SH-SY5Y (cell line): ENCODE data around the gene SNCB.

Experiments used
- GATA2 ChIP-seq: IDR thresholded peaks from 2 replicates; pipeline ENCODE4 v1.6.1; 2011; ENCODE audit warnings: mild to moderate bottlenecking, low read depth, low read length
- GATA3 ChIP-seq: IDR thresholded peaks from 2 replicates; pipeline ENCODE4 v1.6.1; 2011; ENCODE audit warnings: low read depth, mild to moderate bottlenecking, low read length, moderate library complexity

SNCB gene

DNA sequence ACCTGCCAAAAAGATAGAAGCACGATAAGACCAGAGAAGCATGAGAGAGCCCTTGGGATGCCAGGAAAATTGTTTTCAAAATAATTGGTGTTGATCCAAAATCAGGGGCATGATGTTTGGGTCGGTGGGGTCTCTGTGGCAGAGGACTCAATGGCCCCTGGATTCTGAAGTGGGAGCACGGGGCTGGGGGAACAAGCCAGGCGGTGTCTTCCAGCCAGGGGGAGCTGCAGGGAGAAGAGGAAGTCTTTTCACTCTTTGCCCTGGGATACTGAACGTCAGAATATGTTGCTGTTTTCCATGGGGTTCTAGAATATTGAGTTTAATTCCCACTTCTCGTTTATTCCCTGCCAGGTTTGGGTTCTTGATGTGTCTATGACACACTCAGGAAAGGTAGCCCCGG, 37.3 kb upstream of the SNCB start:
- TF ChIP-seq GATA3 (no peak), GATA2 (no peak)

DNA sequence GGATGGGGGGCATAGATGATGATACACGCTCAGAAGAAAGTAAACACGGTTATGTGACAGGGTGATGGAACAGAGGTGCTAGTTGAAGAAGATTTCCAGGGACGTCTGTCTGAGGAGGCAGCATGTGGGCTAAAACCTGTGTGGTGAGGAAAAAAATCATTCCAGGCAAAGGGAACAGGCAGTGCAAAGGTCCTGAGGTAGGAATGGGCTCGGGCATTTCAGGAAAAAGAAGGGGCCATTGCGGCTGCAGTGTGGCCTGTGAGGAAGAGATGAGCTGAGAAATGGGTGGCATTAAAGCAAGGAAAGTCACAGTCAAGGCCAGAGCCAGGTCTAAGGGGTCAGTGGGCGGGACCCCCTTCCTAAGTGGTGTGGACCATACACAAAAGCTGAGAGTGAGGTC, 35.2 kb upstream of the SNCB start:
- no peak for TF ChIP-seq GATA3
- no peak for TF ChIP-seq GATA2

DNA sequence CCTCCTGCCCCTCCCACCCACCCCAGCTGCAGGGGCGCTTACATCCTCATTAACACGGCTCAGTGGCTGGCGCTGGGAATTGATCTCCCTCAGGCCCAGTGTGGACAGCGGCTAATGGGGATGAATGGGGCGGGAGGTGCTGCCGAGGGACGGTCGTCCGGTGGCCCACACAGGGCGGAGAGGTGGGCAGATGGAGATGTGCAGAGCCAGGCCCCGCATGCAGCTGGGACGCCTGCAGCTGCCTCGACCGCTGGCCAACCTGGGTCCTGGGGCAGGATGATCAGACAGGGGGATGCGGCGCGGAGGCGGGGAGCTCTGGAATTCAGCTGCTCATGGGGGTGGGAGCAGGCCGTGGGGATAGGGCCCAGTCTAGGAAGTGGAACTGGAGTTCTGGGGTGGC, 34.6 kb upstream of the SNCB start:
- TF ChIP-seq GATA2 = no peak
- no peak for TF ChIP-seq GATA3

DNA sequence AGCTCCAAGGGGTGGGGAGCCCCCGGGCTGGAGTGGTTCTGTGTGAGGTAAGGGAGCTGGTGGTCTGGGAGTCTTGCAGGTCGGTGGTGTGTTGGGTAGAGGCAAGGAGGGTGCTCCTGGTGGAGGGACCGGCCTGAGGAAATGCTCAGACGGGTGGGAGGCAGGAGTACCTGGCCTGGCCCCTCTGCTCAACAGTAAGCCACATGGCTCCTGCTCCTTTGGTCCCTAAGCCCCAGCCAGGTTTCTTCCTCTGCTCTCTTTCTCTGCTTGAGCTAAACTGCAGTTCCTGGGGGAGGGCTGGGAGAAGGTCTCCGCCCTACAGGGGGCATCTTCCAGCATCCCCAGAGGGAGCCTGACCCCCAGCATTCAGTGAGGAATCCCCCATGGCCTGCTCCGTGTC, 34.1 kb upstream of the SNCB start:
- no peak for TF ChIP-seq GATA3
- no peak for TF ChIP-seq GATA2

DNA sequence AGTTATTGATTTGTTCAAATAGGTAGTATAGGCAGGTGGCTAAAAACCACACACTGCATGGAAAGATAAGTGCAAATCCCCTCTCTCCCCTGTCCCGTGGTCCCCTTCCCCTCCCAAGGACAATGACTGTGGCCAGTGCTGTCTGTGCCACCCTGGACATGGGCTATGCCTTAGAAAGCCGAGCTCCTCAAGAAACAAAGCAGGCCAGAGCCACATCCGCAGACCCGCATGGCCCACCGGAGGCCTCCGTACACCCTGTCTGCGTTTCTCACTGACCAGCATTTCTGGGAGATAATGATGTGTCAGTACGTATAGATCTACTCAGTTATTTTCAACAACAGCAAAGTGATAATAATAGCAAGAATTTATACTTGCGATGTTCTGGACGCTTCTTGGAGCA, 33.2 kb upstream of the SNCB start:
- TF ChIP-seq GATA3 (no peak), GATA2 (no peak)

DNA sequence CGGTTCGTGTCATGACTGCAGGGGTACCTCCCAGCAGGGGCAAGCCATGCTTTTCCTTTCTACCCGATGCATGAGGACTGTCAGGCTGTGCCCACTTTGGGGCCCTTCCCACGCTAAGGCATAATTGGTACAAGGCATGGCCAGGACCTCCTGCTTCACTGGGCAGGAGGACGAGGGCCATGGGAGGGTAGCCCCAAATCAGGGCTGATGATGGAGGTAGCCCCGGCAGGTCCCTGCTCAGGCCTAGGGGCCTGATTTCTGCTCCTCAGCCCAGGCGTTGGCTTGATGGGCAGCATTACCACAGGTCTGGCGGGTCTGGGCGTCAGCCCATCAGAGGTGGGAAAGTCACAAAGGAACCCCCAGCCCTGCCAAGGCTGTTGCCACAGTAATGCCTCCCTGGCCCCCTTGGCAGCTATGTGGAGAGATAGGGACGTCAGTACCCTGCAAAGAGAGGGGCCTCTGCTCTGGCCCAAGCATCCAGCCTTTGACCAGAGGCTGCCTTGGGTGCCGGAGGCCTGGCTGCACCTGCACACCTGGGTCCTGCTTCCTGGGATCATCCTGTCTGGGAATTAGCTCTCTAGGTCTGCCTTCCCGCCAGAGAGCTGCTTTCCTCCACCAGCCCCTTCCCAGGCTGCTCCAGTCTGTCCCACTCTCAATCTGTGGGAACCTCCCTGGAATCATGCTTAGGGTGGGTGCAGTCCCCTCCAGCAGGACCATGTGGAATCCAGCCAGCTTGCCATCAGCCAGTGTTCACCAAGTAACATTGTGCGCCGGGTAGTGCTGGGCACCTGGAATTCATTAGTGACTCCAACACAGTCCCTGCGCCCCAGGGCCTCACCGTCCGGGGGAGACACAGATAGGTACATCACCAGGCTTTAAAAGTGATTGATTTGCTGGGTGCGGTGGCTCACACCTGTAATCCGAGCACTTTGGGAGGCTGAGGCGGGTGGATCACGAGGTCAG, 32.3 kb upstream of the SNCB start:
- TF ChIP-seq GATA2 (no peak), GATA3 (no peak)

DNA sequence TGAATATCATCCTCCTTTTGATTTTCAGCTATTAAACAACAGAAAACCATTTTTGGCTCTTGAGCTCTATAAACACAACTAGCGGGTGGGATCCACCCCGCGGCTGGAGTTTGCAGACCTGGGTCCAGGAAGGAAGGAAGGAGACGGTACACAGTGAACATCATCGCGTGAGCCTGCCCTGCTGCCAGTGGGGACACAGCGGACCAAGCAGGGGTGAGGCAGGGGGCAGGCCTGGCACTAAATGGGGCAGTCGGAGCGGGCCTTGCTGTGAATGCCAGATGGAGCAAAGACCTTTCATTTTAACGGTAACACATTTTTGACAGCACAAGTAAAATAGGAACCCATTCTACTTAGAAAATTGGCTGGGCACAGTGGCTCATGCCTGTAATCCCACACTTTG, 31.3 kb upstream of the SNCB start:
- no peak for TF ChIP-seq GATA2
- TF ChIP-seq GATA3 = no peak

DNA sequence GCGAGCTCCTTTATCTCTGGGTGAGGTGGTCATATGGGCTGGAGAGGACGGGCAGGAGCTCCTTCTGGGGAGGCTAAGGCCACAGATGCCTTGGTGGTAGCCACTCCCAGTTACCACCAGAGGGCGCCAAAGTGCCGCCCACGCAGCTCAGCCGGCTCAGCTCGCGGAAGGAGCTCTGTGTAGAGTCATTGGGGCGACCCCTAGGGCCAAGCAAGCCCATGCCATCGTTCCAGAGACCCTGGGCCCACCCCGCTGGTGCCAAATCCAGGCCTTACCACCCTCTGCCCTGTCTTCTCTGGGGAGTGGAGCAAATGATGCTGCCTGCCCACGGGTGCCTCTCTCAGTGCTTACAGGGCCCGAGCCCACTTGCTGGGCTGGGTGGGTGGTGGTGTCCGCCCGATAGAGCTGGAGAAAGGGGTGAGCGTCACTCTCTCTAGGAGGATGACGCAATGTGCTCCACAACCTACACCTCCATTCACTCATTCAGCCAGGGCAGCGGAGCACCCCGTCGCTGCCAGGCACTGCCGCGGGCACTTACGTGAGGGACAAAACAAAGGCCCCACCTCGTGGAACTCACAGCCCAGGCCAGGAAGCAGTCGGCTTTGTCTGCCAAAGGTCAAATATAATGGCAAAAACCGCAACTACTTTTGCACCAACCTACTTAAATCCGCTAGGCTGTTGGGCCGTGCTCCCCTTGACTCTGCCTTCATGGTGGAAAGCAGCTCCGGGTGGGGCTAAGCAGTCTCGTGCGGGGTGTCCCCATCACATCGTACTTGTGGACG, 30.7 kb upstream of the SNCB start:
- TF ChIP-seq GATA2 = no peak
- TF ChIP-seq GATA3 = no peak

DNA sequence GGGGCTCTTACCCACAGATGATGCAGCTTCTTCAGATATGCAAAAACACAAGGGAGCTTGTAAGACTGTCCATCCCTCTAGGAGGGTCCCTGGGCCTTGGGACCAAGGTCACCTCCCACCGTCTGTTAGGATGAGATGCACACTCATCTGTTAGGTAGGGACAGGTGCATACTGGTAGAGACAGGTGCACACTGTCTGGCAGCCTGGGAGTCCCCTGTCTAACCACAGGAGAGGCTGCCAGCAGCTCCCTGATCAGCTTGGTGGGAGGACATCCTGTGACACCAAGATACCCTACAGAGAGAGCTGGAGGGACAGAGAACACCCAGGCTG, 30.2 kb upstream of the SNCB start:
- no peak for TF ChIP-seq GATA3
- TF ChIP-seq GATA2 = no peak

DNA sequence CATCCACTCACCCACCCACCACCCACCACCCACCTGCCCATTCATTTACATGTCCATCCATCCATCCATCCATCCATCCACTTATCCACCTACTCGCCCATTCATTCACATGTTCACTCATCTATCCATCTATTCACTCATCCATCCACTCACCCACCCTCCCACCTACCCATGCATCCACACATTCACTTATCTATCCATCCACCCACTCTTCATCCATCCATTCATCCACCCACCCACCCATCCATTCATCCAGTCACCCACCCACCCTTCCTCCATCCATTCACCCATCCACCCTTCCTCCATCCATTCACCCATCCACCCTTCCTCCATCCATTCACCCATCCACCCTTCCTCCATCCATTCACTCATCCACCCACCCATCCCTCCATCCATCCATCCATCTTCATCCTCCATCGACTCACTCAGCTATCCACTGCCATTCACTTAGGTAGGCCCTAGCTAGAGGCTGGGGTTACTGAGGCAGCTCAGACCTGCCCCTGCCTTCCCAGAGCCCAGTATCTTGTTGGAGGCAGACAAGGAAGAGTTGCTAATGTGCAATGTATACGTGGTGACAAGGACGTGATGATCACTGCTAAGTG, 29.6 kb upstream of the SNCB start:
- no peak for TF ChIP-seq GATA3
- TF ChIP-seq GATA2 = no peak

DNA sequence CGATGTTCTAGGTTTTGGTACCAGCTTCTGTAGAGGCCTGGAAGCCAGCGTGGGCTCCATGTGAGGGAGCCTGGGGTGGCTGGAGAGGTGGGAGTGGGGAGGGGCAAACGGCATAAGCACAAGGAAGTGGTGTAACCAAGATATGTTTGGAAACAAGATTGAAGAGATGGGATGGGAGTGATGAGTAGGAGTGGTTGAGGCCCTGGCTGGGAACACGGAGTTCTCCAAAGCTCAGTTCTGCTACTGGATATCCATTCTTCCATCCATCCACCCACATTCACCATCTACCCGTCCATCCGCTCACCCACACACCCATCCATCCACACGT, 29.1 kb upstream of the SNCB start:
- TF ChIP-seq GATA2 (no peak), GATA3 (no peak)

DNA sequence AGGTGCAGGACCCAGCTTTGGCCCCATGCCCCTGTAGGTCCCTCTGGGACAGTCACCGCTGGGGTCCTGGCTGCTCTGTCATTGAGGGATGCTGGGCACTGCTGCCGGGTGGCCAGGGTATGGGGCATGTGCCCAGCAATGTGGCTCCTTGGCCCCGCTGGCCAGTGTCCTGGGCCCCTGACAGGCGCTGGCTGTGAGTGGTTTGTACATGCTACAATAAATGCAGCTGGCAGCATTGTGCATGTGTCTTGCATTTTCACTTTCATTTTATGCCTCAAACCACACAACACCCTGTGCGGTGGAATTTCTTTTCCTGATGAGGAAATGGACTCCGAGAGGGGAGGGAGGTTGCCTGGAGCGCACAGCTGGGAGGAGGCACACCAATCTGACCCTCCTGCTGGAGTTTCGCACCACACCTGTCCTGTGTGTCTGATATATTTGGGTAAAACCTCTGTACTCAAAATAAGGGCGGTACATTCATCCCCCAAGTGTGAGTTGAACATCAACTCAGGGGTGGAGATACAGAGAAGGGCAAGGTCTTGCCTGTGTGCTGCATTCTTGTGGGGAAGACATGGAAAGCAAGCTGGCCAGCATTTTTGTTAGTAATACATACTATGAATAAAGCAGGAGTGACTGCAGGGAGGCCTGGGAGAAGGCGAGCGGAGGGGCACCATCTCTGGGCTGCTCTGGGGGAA, 28.6 kb upstream of the SNCB start:
- TF ChIP-seq GATA3 = no peak
- TF ChIP-seq GATA2 = no peak

DNA sequence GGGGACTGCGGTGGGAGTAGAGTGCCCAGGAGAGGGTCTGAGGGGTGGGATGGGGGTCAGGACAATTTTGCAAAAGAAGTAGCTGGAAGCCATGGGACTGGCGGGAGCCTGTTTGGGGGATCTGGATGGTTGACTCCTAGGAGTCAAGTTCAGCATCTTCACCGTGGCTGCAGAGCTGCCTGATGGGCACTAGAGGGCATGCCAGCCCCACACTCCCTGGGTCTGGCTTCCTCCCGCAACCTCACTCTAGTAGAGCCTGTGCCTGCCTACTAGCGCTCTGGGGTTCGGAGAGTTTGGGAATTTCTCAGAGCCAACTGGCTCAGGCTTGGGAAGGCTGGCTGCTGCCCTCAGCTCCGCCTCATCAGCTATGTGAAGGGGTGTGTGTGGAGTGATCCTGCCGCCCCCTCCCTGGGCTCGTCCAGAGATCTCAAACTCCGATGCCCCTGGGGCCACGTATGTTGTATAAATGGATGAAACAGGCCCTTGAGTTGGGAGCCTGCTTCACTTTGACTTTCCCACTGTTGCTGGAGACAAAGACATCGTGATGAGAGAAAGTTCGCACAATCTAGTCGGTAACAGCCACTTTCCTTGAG, 27.8 kb upstream of the SNCB start:
- TF ChIP-seq GATA2 (no peak), GATA3 (no peak)

DNA sequence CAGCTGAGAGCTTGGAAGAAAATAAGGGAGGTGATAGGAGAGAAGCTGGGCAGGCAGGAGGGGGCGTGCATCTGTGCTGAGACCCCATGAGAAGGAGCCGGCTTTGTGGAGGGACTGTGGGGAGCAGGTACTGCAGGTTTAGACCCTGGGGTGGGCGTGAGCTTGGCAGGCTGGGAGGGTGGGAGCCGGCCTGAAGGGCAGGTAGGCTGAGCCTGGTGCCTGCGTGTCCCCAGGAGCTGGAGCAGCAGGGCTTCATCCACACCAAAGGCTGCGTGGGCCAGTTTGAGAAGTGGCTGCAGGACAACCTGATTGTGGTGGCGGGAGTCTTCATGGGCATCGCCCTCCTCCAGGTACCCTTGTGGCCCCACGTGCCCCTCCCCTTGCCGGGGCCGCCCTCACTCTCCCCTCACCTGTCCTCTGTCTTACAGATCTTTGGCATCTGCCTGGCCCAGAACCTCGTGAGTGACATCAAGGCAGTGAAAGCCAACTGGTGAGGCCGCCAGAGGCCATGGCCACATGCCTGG, 26.2 kb upstream of the SNCB start:
- TF ChIP-seq GATA3 = no peak
- no peak for TF ChIP-seq GATA2

DNA sequence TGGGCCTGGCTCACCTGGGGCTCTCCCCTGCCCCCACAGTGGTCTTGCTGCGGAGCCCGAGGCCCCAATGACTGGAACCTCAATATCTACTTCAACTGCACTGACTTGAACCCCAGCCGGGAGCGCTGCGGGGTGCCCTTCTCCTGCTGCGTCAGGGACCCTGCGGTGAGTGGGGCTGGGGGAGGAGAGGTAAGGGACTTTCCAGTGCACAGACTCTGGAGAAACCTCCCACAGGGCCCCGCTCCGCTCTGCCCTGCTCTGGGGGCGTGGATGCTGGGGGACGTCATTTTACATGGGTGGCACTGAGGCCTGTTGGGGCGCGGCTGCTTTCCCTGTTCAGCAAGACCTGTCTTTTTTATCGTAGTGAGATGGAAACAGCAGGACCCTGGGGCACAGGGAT, 24.5 kb upstream of the SNCB start:
- TF ChIP-seq GATA2 (no peak), GATA3 (no peak)
